ENCODE results near the gene CMTM4. TPM values are rescaled to one million over a fixed set of nuclear protein-coding genes. Genes with fewer than 3 reads are reported as not detected.

Gene CMTM4
- total and polyA plus RNA-seq, 12 donors: 4.5 to 14.6 (median 11.7) TPM

DNA sequence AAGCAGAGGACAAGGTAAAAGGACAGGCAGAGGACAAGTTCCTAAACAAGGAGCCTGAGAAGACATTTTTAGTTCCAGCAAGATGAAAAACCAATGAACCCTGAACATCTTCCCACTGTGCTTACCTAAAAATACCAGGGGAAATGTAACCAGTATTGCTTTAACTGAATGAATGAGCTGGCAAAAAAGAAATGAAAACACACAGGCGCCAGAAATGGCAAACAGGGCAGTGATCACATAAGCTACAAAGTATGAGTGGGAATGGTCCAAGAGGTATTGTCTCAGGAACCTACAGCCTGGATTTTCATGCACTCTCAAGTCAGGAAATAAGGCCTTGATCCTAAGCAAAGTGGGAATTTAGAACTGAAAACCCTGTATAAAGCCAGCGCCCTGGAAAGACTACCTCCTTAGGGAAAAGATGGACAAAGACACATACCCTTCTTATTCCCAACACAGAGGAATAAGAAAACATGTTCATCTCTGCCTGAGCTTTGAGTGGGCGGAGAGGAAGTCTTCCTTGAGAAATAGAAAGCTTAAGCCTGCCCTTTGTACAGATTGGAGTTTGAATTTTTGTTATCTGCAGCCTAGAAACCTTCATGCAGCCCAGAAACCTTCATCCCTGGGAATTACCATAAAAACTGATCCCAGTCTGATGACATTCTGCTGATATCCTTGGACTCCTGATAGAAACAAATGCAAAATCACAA, 115.1 kb downstream of the CMTM4 start:
- Histone ChIP-seq H3K9me3 (no peaks in the 10 kb centered on the region), H3K27me3 (peaks cover 0 to 29% (median 18%) of the 10 kb centered on the region in 7 donors), H3K4me3 (no peak overlapping the region), H3K27ac (no peak overlapping the region), H3K36me3 (no peaks in the 10 kb centered on the region), H3K4me1 (peaks cover 5 to 43% (median 31%) of the 10 kb centered on the region in 9 donors)
- WGBS, 2 donors: 75 to 82% methylated on average over 3 of the region's 3 CpGs
- intact Hi-C loops (cut with DNase I): no loop called here
- ATAC-seq: peak in 1 of 8 donors; percentile 25
- TF ChIP-seq, protein P1, sequence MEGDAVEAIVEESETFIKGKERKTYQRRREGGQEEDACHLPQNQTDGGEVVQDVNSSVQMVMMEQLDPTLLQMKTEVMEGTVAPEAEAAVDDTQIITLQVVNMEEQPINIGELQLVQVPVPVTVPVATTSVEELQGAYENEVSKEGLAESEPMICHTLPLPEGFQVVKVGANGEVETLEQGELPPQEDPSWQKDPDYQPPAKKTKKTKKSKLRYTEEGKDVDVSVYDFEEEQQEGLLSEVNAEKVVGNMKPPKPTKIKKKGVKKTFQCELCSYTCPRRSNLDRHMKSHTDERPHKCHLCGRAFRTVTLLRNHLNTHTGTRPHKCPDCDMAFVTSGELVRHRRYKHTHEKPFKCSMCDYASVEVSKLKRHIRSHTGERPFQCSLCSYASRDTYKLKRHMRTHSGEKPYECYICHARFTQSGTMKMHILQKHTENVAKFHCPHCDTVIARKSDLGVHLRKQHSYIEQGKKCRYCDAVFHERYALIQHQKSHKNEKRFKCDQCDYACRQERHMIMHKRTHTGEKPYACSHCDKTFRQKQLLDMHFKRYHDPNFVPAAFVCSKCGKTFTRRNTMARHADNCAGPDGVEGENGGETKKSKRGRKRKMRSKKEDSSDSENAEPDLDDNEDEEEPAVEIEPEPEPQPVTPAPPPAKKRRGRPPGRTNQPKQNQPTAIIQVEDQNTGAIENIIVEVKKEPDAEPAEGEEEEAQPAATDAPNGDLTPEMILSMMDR (IDR thresholded peaks at IDR 0.05): no peak
- DNase-seq: no peak

- WGBS, 2 donors: 83 to 84% methylated on average over 4 of the region's 4 CpGs
- ATAC-seq (no peak), DNase-seq (no peak)
- Histone ChIP-seq H3K4me1 (peaks cover 5 to 43% (median 30%) of the 10 kb centered on the region in 9 donors), H3K36me3 (no peaks in the 10 kb centered on the region), H3K27ac (no peak overlapping the region), H3K4me3 (no peak overlapping the region), H3K9me3 (no peaks in the 10 kb centered on the region), H3K27me3 (peaks cover 0 to 29% (median 18%) of the 10 kb centered on the region in 7 donors)
- TF ChIP-seq, protein P1 (IDR thresholded peaks at IDR 0.05): no peak
- intact Hi-C loops (cut with DNase I): no loop called here
Measured at GRCh38 chr16:66580605-66581209, 115.8 kb downstream of the CMTM4 start.

DNA sequence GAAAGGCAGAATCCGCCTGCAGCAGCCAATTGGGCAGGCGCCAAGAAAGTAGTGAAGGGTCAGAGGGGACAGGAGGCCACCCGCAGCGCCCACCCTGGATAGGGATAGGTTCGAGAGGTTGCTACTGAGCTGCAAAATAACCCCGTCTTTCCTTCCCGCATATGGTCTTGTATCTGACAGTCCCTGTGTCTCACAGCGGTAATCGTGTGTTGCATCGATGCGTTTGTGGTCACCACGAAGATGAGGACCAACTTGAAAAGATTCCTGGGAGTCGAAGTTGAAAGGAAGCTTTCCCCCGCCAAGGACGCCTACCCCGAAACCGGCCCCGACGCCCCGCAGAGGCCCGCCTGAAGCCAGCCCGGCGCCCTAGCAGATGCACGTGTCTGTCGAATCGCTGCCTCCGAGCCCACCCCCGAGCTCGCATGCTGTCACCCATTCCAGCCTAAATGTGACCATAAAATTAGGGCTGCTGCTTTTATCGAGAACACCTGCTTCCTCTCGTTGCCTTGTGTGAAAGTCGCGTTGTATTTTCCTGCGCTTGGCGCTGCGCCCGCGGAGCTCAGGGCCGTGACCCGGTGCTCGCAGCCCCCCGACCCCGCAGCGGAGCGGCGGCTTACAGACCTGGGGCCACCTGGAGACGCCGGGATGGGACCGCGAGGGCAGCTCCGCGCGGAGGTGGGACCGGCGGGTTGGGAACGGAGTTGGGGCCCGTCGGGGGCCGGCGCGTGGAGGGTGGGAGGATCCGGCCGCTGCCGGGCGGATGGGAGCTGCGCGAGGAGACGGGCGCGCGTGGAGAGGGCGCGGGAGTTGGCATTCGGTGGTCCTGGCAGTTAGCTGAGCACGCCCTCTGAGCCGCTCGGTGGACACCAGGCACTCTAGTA, 117.7 kb downstream of the CMTM4 start, which contains the start of gene CMTM2:
Gene CMTM2, plus strand, starts transcription at position 813 of the 881 bp plus-strand sequence. CDS start 145 bp downstream, outside the sequence.
- DNase-seq (no peak), ATAC-seq (peak in 5 of 8 donors; percentile 12 to 47 (median 37))
- Histone ChIP-seq H3K27ac (no peak within 1 kb of the TSS), H3K4me3 (peak within 1 kb of the TSS; percentile 3 to 49 (median 42)), H3K27me3 (peaks cover 0 to 29% (median 18%) of the 10 kb centered on the region in 7 donors), H3K36me3 (no peaks in the 10 kb centered on the region), H3K9me3 (no peaks in the 10 kb centered on the region), H3K4me1 (peaks cover 5 to 38% (median 24%) of the 10 kb centered on the region in 9 donors)
- 19 to 20% methylated on average over 77 of the region's 77 CpGs for WGBS, 2 donors
- TF ChIP-seq, protein P1 (IDR thresholded peaks at IDR 0.05): no peak
- intact Hi-C loops (cut with DNase I): no loop called here

DNA sequence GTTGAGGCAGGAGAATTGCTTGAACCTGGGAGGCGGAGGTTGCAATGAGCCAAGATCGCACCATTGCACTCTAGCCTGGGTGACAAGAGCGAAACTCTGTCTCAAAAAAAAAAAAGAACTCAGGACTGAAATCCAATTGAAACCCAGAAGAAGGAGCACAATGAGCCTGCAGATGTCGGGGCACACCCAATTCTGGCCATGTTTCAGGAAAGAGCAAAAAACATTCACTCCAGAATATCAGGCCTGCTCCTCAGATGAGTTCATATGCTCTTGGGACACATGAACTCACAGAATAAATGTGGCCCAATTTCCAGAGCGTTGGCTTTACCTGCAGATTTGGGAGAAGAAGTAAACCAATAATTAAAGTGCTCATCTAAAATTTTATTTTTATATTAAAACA, 120.2 kb downstream of the CMTM4 start:
- peak in 3 of 8 donors; percentile 48 to 54 (median 50) for ATAC-seq

More for the DNA sequence above, 120.2 kb downstream of the CMTM4 start:
- peaks cover 5 to 36% (median 22%) of the 10 kb centered on the region in 9 donors for H3K4me1 ChIP-seq
- intact Hi-C loops (cut with DNase I): no loop called here
- TF ChIP-seq, protein P1 (IDR thresholded peaks at IDR 0.05): no peak
- H3K9me3 ChIP-seq: no peaks in the 10 kb centered on the region
- no peak for DNase-seq
- no peak overlapping the region for H3K4me3 ChIP-seq
- peaks cover 0 to 29% (median 18%) of the 10 kb centered on the region in 7 donors for H3K27me3 ChIP-seq
- H3K27ac ChIP-seq: no peak overlapping the region
- H3K36me3 ChIP-seq: no peaks in the 10 kb centered on the region
- 66 to 80% methylated on average over 5 of the region's 5 CpGs for WGBS, 2 donors

Data from heart right ventricle (tissue), 16 donors.